Stimulated activated naive CD4-positive, alpha-beta T cell (primary cell): ENCODE measurements around the gene DLGAP1.
"Not testable (repeated sequence)": the region's sequence is repeated elsewhere in the genome, so short reads cannot be mapped to it uniquely, and the experiment has no call there.

Experiments used
- DNase-seq, 6 experiments: peaks; one replicate each; lab custom pipeline; 2025; lab: John Stamatoyannopoulos, UW

Gene DLGAP1

DNA sequence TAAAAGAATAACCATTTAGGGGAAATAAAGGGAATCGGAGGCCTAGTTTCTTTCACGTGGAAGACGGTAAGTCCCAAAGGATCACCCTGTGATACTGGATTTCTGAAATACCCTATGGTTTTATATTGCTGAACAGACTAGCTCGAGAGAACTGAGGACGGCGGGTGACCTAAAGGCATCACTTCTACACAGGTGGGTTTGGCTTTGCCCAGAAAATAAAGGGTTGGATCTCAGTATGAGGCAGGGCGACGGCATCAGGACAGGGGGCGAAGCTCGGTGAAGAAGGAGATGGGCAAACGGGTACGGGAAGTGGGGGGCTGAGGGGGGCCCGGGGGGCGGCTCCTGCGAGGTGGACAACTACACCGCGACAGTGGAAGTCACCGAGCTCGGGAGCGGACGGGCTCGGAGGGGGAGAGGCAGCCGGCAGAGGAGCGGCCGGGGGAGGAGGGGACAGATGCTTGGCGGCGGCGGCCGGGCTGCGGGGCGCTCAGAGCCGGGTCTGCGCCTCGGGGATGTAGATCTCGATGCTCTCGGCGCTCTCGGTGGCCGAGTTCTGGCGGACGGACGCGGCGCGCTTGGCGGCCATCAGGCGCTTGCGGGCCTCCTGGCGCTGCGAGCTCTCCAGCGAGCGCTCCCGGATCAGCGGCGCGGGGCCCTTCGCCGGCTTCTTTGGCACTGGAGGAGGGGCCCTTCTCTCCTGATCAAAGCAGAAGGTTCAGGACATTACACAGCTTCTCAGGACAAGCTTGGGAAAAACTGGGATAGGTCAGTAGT is 956.2 kb downstream of the DLGAP1 start:
- peak in 2 of 6 experiments; percentile 2 to 11 for DNase-seq

DNA sequence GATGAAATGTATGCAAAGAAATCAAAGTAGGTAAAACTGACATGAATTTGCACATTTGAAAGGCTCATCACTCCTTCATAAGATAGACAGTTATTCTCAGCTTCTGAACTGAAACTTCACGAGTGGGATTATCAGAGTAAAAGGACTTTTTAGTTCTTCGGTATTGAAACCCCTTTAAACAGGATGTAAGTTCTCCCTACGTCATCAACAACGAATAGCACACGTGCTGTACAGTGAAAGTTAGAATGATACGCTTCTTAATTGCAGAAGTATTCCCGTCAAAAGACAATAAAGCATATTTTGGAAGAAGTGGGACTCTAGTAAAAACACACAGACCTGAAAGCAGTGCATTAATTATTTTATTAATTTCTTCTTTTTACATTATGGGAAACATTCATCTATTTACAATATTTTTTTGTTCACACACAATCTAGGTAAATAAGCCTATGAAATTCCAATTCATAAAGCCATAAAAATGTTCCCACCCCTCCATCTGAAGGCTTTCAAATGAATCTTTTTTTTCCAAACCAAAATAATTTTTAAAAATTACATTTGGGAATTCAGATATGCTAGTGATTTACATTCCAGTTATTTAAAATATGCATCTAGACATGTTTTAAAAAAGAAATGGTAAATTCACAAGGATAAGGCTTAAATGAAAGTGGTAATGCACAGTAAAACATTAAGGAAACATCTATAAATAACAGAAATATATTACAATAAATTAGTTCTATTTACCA is 959.2 kb downstream of the DLGAP1 start:
- peak in 1 of 6 experiments; percentile 3 for DNase-seq

DNA sequence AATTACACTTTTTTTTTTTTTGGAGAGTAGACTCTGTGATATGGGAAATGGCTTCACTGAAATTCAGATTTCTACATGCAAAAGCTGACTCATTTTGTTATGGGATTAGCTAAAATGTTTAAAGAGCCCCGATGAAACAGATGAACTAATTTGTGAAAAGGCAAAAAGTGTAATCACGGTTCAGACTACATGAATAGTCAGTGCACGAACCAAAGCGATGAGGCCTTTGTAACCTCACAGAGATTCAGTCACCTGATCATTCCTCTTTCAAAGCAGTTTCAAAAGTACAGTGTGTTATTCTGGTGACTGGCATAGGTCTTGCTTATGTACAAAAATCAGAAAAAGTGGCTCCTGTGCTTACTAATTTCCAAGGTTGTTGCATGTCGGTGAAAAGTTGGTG is 960.5 kb downstream of the DLGAP1 start:
- DNase-seq, result no peak

DNA sequence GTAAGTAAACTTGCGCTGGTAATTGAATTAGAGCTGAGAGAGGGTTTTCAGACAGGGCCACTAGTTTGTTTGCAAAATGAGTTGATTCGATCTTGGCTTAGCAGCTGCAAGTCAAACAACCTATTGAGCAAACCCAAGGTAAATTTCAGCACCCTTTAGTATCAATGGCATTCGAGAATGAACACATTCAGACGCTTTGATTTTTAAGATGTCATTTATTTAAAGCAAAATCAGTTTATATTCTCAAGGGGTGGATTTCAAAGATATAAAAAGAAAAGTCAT is 960.9 kb downstream of the DLGAP1 start:
- no peak for DNase-seq

DNA sequence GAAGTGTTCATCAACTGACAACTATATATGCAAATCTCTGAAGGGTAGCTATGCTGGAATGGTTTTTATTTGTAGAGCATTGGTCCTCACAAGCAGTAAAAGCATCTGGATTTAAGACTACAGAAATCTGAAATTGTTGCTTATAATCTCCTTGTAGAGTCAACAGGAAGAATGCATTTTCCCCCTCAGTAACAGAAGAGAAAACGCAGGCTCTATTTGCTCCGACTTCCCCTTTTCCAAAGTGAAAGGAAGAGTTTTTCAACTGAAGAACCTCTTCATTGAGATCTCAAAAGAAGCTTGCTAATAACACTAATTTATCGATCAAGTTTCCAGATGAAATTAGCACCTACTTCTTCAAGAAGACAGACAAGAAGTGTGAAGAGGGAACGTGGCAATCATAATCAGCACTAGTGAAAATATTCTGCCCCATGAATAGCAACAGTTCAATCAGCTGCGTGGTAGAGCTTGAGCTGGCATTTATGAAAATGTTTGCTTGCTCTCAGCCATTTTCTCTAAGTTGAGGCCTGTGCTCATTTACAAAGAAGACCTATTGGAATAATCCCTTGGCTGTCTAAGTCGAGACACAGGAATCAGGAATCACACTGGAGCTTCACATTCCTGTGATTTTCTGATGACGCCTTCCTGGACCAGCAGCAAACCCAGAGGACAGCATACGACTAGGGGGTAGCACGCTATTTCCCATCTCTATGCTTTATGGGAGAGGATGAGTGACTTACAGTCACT is 961.4 kb downstream of the DLGAP1 start:
- DNase-seq, result no peak

DNA sequence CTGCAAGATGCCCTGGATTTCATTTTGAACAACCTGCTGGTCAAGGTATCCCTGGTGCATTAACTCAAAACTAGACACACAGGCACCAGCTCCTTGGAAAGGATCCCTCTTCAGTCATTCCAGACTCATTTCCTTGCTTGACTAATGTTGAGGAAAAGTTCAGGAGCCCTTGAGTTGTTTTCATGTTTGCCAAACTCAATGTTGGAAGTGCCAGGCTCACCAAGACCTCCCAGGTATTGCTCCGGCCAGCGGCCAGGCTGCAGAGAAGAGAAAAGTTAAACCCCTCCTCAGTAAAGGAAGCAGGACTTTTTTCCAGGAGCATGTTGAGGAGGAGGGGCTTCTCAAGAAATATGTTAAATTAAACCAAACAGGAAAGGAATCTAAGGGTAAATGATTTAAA is 962.4 kb downstream of the DLGAP1 start:
- DNase-seq, result no peak

DNA sequence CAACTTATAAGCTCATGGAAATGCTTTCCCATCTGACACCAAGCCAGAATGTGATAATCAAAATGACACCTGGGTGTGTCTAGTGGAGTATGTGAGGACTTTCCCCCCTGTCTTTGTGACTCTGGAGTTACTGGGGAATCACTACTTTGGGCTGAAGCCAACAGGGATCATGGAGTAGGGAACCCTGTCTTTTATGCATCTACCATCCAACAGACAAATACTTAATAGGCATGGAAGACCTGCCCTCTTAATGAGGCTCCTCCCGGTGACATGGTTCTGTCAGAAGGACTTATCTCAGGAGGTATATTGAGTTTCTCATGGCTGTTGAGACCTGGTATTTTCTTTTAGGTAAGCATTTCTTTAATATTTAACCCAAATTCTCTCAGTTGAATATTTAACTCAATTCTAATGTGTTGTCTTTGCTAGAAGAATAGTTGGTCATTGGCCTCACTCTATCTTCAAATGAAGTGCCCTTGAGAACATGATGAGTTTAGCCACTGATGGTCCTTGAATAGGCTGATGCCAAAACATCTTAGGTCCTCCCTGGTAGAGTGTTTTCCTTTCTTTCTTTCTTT is 963.0 kb downstream of the DLGAP1 start:
- DNase-seq, result no peak

DNA sequence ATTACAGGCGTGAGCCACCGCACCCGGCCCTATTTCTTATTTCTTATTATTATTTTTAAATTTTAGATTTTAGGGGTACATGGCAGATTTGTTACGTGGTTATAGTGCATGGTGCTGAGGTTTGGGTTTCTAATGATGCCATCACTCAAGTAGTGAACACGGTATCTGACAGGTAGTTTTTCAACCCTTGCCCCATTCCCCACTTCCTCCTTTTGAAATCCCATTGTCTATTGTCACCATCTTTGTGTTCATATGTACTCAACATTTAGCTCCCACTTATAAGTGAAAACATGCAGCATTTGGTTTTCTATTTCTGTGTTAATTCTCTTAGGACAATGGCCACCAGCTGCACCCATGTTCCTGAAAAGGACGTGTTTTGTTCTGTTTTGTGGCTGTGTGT is 965.6 kb downstream of the DLGAP1 start:
- DNase-seq, result no peak

DNA sequence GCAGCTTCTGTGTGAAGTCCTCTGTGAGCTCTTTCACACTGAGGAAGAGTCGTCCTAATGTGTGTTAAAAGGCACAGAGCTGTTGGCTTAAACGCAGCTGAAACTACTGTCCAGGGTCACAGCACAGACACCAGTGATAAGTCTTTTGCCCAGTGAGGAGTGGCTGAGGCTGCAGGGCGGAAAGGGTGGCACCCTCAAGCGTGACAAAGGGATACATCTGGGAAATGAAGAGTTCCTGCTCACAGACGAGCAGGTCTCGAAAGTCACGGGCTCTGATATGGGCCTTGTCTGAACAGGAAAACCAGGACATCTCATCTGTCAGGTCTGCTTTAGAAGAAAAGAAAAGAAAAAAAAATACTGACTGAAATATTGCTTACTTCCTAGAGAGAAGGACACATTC is 968.6 kb downstream of the DLGAP1 start:
- DNase-seq, result no peak

DNA sequence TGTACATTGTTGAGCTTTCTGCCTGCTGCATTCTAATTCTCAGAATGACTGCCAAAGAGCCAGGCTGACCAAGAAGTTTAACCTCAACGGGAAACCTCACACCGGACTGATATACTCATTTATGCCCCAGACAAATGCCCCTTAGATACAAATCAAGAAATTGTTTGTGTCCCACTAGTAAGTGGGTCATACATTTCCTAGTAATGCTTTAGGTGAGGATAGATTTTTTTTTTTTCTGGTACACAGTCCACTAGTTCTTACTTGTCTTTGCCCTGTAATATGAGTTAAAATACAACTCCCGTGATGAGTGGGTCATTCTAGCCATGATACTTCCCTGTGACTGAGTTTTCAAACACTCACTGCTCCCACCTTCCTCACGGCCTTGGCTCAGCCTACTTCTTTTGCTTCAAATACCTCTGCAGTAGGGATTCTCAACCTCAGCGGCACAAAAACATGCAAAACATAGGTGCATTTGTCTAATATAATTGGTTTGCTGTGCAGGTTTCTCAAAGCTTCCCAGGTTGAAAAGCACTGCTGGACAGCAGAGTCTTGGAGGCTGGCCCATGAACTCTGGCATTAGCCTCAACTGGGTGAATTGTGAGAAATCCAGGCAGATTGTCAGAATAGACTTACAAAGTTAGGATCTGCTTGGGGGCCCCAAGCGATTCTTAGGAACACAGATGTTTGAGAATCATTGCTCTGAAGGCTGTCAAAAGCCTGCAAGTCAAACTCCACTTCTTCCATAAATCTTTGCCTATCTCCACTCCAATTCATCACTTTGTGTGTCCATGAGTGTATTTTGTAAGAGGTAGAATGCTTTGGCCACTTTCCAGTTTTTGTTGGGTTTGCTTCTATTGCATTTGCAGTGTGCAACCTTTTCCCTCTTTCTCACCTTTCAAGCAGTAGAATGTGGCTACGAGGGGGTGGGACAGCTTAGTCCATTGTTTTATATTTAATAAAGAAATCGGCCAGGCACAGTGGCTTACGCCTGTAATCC is 969.7 kb downstream of the DLGAP1 start:
- no peak for DNase-seq

DNA sequence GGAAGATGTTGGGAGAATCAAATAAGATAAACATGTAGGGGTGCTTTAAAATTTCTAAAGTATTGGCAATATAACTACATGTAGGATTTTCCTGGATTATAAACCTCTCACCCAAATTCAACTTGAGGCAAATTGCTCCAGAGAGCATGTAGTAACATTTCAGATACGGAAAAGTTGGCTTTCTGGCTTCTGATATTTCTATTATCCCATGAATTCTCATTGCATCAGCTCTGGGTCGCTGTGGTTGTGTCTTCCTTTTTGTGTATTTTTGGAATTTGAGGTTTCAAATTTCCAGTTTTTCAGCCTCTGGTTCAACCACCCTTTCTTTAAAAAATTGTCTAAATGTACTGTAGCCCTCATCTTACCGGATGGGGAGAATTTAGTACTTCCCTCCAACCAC is 972.8 kb downstream of the DLGAP1 start:
- no peak for DNase-seq

DNA sequence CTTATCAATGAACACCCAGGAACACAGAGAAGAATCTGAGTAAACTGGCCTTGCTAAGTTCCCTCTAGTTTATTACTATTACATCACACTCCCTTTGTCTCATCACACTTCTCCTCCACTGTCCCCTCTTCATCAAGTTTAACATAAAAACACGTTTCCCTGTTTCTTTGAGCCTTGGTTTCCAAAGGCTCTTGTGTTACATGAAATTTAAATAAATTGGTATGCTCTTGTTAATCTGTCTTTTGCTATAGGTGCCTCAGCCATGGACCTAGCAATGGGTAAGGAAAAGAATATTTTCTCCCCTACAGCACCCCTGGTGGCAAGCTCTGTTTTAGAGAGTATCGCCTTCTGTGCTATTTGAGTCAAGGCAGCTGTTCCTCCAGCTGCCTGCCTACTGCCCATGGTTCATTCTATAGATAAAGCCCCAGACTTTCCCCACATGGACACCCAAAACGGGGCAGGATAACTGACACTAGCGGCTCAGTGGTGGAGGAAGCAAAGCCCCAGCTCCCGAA is 973.4 kb downstream of the DLGAP1 start:
- DNase-seq, result peak in 1 of 6 experiments; percentile 3

DNA sequence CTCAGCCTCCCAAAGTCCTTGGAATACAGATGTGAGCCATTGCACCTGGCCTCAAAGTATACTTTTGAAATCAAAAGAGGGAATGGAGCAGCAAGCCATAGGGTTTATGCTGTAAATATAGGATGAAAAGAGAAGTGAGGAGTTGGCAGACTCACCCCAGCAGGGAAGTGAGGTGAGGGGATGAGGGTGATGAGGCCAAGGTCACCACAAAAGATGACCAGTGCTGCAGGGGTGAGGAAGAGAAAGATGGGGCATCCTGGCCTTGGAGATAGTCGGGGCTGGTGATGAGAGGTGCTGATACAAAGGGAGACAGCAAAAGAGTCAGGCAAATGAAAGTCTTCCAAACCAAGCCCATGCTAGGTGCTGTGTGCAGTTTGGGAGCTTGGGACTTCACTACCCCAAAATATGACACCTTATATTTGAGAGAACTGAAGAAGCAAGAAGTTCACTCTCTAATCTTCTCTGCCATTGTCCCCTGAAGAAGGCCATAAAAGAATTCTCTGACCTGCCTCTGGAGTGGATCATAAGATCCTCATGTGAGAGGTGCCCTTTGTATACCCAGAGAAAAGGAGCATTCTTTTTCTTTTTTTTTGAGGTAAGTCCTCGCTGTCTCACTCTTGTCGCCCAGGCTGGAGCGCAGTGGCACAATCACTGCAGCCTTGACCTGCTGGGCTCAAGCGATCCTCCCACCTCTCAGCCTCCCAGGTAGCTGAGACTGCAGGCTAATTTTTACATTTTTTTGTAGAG is 974.1 kb downstream of the DLGAP1 start:
- no peak for DNase-seq

DNA sequence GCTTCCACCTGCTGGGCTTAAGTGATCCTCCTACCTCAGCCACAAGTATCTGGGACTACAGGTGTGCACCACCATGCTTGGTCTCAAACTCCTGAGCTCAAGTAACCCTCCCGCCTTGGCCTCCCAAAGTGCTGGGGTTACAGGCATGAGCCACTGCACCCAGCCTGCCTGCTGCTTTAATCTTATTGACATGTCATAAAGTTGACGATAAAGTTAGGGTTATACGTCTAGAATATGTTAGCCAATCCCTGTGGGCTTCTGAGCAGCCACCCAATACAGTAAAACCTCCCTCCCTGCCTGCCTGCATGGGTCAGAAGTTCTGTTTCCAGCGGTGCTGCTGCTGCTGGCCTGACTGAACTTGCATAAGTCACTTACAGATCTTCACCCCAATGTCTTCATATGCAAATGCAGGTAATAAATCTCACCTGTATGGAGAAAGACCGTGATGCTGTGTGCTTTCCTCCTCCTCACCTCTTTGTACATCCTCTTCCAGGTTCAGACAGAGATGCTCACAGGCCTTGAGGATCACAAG is 975.1 kb downstream of the DLGAP1 start:
- no peak for DNase-seq

DNA sequence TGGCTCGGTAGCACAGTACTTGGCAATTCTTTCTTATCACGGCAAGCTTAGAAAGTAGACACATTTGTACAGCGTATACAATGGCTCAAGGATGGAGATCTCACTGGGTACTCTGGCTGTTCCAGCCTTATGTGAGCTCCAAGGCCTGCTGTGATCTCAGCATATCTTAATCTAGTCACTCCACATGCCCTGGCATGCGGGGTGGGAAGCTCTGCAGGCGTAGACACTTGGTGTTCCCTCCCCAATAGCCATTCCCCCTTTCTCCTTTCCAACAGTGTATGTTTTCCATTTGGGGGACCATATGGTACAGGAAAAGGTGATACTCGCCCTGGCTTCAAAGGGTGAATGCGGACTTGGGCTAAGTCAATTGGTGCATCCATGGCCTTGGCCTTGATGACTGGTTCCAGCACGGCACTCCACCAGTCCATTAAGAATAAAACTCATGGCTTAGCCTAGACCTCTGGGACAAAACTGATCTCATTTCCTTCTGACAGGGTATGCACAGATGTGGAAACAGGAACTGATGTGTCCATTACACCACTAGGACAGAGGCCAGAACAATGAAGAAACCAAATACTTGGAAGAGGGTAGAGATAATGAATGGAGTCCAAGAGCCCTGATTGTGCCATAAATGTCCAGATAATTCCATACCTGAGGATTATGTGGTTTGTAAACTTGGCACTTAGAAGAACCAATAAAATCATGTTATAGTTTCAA is 976.7 kb downstream of the DLGAP1 start:
- no peak for DNase-seq

DNA sequence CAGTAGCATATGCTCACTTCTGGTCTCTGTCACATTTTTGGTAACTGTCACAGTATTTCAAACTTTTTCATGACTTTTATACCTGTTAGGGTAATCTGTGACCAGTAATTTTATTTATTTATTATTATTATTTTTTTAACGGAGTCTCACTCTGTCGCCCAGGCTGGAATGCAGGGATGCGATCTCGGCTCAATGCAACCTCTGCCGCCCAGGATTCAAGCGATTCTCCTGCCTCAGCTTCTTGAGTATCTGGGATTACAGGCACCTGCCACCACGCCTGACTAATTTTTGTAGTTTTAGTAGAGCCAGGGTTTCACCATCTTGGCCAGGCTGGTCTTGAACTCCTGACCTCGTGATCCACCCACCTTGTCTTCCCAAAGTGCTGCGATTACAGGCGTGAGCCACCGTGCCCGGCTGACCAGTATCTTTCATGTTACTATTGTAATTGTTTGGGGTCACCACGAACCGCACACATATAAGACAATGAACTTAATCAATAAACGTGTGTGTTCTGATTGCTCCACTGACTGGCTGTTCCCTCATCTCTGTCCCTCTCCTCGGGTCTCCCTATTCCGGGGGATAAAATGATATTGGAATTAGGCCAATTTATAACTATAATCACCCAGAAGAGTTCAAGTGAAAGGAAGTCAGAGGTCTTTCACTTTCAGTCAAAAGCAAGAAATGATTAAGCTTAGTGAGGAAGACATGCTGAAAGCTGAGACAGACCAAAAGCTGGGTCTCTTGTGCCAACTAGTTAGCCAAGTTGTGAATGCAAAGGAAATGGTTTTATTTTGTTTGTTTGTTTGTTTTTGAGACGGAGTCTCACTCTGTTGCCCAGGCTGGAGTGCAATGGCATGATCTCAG is 982.2 kb downstream of the DLGAP1 start:
- DNase-seq, result no peak

DNA sequence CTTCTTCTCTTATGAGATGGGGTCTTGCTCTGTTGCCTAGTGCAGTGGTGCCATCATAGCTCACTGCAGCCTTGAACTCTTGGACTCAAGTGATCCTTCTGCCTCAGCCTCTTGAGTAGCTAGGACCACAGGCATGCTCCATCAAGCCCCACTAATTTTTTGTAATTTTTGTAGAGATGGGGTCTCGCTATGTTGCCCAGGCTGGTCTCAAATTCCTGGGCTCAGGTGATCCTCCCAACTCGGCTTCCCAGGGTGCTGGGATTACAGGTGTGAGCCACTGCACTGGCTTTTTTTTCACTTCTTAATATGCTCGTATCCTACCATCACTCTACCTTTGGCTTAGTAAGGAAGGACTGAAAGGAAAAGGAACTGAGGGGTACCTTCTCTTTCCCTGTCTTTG is 983.0 kb downstream of the DLGAP1 start:
- DNase-seq, result not testable (repeated sequence)

DNA sequence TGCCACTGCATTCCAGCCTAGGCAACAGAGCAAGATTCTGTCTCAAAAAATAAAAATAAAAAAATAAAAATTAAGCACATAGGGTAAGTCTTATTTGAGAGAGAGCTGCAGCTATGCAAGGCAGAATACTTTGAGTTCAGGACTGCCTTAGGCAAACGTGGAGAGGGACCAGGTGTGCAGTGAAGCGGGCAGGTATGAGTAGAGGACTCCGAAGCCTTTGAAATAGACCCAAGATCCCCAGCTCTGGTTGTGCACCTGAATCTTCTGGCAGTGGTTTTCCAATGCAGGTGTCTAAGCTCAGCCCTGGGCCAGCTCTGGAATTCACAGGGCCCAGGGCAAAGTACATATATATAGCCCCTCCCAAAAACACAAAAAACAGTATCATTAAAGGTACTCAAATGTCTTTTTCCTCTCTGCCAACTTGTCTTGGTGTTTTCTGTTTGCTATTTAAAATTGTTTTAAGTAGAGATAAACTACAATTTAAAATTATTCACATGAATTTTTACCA is 983.9 kb downstream of the DLGAP1 start:
- DNase-seq, result no peak
